Erythroblast (primary cell): ENCODE results near the gene CHGA.
A peak's percentile ranks its signal among the peaks of the same experiment; 100 is the strongest.

Experiments used
- DNase-seq, 2 experiments: peaks; one replicate each; lab custom pipeline; 2025; lab: John Stamatoyannopoulos, UW
- GATA1 ChIP-seq: IDR thresholded peaks from 2 replicates; pipeline ENCODE4 v1.6.1; 2011; ENCODE audit warnings: low read depth, mild to moderate bottlenecking, control low read depth, low read length, moderate library complexity
- POLR2A ChIP-seq: IDR thresholded peaks from 2 replicates; pipeline ENCODE4 v1.6.1; 2011; ENCODE audit warnings: mild to moderate bottlenecking, low read length

CHGA gene

DNA sequence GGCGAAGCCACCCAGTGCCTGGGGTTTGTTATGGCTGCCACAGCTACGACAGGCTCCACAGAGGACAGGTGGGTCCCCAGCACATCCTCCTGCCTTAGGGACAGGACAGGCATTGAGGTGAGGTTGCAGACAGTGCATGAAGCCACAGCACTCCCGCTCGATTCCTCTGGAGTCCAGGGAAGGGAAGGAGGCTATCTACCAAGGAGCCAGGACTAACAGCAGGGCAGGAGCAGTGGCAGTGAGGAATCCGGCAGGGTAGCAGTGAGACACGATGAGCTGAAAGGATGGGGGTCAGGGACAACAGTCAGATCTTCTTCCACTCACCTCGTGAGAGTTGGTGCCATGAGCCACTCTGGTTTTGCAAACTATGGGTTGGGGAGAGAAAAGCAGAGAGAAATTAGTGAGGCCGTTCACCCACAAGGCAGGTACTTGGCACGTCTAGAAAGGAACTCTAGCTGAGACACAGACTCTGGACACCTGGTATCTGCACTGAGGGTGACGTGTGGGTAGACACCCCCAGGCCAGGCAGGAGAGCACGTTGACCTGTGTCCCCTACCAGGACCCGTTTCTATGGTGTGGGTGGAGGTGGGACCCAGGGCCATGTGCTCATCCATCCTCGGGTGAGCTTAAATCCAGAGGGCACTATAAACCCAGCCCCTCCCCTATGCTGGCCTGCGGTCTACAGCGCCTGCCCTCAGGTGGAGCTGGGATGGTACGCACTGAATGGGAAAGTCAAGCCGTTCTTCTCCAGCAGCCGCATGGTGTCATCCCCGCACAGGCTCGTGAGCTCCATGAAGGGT is 39.3 kb downstream of the CHGA start:
- DNase-seq: no peak
- no peak for TF ChIP-seq GATA1
- TF ChIP-seq POLR2A: no peak

DNA sequence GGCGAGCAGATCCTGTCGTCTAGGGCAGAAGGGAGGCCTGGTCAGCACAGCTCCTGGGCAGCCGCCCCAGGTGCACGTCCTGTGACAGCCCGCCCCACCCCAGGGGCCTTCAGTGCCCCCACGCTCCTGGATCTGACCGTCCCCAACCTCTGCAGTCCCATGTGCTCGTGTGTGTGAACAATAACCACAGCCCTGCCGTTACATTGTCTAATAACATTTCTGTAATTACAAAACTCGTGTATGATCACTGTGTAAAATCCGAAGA is 39.8 kb downstream of the CHGA start:
- DNase-seq: no peak
- TF ChIP-seq POLR2A (no peak), GATA1 (no peak)

DNA sequence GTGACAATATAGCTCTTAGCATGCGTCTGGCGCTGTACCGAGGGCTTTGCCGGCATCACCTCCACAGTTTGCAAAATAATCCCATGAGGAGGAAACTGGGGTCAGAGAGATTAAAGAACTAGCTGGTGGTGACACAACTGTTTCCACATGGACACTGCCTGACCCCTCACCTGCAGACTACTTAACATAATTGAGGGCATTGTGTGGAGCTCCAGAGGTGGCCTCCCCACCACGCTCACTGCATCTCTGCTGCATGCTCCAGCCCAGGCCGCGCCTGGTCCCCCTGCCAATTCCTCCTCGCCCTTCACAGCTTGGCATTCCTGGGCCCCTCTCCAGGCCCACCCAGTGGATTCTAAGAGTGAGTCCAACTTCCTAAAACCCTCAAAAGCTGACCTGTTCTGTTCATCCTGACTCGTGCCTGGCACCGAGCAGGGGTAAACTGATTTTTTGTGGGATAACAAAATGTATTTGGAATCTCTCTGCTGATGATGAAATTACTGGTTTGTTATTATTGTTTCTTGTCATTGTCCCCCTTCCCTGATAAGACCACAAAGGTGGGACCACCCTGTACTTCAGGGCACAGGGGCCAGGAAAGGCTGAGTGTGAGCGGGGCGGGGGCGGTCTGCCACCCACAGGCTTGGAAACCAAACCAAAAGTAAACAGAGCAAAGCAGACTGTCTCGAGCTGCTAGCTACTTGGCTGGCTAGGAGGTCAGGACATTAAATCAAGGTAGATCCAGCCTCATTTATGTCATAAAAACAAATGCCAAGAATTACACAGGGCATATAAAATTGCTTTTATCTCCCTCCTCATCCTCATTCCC is 40.6 kb downstream of the CHGA start:
- no peak for TF ChIP-seq POLR2A
- TF ChIP-seq GATA1: no peak
- no peak for DNase-seq

DNA sequence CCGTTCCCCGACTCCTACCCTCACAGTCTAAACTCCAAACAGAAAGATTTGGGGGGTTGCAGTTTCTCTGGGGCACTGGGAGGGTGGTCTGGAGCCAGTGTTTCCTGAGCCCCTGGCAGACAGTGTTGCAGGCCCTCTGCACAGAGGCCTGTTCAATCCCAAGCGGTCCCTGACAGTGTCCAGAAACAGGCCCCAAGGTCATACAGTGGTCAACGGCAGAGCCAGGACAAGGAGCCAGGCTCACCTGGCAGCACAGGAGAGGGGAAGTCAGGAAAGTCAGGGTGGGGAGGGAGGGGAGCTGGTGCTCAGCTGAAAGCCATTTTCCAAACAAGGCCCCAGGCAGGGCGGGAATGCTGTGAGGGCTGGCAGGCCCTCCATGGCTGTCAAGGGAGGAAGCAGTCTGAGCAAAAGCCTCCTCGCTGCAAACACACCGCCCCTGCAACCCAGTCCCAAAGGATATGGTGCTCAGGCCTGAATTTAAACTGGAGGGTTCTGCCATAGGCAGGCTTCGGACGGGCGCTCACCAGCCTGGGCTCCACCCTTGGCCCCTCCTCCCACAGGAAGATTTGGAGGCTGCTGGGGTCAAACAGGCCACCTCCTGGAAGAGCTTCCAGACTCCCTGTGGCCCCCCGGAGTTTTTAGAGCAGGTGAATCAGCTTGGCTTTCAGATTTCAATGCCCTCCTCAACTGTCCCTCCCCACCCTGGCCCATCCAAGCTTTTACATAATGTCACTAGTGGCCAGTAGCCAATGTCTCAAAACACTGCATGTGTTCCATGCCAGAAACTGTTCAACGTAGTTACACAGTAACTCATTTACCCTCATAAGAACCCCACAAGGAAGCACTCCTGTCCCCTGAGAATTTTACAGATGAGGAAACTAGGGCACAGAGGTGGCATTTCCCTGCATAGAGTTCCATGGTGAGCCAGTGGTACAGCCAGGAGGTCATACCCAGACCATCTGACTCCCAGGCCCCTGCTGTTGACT is 41.5 kb downstream of the CHGA start:
- TF ChIP-seq GATA1: no peak
- TF ChIP-seq POLR2A: no peak

DNA sequence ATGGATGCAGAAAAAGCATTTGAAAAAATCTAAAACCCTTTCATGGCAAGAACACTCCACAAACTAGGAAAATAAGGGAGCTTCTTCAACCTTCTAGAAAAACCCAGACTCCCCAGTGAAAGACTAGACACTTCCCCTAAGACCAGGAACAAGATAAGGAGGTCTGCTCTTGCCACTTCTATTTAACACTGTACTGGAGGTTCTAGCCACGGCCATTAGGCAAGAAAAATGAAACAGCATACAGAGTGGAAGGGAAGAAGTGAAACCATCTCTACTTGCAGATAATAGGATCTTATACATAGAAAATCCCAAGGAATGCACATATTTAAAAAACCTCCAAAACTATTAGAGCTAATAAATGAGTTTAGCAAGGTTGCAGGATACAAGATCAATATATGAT is 42.3 kb downstream of the CHGA start:
- DNase-seq: no peak
- TF ChIP-seq GATA1 (no peak), POLR2A (no peak)

More for the DNA sequence above, 41.5 kb downstream of the CHGA start:
- no peak for DNase-seq

DNA sequence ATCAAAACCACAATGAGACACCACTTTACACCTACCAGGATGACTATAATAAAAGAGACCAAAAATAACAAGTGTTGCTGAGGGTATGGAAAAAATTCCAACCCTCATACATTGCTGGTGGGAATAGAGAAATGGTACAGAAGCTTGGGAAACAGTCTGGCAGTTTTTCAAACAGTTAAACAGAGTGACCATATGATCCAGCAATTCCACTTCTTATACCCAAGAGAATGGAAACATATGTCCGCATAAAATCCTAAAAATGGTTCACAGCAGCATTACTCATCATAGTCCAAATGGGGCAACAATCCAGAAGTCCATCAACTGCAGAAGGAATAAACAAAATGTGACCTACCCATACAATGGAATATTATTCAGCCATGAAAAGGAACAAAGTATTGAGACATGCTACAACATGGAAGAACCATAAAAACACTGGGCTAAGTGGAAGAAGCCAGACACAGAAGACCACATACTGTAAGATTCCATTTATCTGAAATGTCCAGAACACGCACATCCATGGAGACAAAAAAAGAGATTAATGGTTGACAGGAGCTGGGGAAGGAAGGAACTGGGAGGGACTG is 44.5 kb downstream of the CHGA start:
- TF ChIP-seq GATA1: no peak
- TF ChIP-seq POLR2A: no peak
- DNase-seq: no peak

DNA sequence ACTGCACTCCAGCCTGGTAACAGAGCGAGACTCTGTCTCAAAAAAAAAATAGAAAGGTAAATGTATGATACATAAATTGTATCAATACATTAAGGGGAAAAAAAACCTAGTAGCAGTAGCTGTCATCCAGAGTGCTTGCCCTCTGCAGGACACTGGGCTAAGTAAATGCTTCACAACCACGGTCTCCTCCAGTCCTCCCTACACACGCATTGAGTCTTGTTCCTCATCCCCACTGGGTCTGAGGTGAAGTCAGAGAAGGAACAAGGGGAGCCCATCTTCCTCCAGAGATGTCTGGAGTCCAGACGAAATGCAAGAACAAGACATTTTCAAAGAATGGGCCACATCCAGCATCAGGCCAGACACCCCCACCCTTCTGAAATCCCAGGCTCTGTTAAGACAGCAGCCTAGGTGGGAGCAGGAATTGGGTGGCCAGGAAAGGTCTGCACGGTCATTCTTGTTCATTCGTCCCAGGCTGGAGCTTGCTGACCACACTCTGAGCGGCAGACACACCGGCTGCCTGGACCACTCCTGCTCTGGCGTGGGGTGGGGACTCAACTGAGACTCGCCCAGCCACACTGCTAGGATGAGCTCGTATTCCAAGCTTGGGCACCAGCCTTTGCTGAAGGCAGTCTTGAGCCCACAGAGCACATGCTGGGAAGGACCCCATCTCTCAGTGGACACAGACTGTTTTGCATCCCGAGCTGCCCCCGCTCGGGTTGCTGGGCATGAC is 45.5 kb downstream of the CHGA start:
- no peak for DNase-seq
- no peak for TF ChIP-seq GATA1
- TF ChIP-seq POLR2A: no peak

DNA sequence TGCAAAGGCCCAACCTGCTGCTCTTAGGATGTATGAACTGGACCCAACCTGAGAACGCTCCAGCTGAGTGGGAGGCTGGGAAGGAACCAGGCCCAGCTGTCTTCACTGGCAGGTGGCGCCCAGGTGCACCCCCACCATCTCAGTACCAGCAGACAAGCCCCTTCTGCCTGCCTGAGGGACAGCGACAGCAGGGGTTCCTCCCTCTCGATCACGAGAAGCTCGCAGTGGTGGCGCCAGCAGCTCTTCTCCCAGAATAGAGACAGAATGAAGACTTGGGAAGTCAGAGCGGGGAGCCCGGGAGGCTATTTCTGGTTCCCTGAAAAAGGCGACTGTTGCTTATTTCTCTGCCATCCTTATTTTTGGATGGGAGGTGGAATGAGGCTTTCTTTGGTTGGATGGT is 46.5 kb downstream of the CHGA start:
- no peak for DNase-seq
- TF ChIP-seq POLR2A: no peak
- TF ChIP-seq GATA1: no peak

DNA sequence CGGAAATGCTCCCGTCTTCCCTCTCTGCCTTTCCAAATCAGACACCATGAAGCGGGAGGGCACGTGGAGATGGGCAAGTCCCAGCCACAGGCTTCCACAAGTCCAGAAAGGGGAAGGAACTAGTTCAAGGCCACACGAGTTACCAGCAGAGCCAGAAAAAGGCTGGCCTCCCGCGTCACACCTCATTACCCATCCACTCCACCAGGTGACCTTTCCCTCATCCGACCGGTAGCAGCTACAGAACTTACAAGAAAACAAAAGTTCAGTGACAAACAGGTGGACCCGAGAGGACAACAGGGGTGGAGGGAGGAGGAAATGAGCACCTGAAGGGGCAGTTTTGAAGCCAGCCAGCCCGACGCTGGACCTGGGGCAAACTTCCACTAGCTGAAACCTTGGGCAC is 46.9 kb downstream of the CHGA start:
- TF ChIP-seq POLR2A: no peak
- no peak for TF ChIP-seq GATA1
- no peak for DNase-seq

DNA sequence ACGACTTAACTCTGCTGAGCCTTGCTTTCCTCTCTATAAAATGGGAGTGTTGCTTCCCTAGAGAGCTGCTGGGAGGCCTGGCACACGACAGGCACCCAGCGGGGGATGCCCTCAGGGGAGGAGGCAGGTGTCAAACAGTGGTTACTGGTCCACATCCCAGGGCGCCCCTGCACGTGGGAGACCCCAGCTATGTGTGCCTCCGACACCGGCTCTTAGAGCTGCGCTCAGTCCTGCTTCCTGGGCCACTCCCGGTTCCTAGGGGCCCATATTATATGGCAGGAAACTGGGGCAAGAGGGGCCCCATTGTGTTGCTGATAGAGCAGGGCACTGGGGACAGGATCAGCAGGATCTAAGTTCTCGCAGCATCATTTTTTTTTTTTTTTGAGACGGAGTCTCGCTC is 47.3 kb downstream of the CHGA start:
- TF ChIP-seq GATA1 (no peak), POLR2A (no peak)
- DNase-seq: no peak

DNA sequence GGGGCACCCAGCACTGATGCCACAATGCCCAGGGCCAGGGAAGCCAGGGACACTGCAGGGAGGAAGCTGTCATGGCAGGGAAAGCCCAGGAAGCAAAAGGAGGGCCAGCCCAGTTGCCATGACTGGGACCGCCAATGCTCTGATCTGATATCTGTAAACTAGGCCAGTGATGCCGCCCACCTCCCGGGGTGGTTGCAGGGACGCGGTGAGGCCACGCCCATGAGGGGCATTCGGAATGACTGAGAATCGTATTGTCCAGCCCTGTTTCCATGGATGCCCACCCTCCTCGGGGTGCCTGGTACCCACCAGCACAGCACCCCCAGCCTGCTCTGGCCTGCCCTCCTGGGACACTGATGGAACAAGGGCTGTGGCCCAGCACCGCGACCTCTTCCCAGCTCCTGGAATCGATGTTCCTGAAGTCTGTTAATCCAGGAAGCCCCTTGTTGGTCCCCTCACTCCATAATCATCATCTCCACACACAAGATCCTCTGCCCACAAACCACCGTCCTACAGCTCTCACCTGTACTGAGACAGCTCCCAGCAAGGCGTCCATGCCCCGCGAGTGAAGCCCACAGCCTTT is 48.7 kb downstream of the CHGA start:
- DNase-seq: peak in 1 of 2 experiments; percentile 20
- TF ChIP-seq GATA1 (no peak), POLR2A (no peak)

DNA sequence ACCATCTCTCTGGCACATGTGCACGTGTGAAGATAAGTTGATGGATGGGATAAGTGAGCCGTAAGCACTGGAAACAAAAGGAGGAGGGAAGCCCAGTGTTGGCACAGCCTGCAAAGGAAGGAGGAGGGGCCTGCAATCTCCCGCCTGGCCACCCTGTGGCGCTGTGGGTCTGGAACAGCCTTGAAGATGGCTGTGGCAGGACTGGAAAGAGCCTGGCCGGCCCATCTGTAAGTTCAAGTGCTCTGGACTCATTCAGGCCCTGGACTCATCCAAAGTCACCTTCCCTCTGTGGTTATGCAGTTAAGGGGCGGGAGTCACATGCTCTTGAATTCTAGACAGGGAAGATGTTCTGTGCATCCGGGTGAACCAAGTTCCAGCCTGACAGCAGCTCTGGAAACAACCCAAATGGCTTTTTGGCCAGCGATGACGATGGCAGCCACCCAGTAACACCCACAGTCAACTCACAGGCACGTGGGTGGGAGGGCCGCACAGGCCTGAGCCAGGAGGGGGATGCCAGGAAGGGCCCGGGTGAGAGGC is 50.4 kb downstream of the CHGA start:
- peak; percentile 38 to 66 for DNase-seq

More for the DNA sequence above, 50.4 kb downstream of the CHGA start:
- TF ChIP-seq GATA1 (no peak), POLR2A (no peak)
